Measurements from ENCODE around the gene CDIP1.

The CDIP1 gene

DNA sequence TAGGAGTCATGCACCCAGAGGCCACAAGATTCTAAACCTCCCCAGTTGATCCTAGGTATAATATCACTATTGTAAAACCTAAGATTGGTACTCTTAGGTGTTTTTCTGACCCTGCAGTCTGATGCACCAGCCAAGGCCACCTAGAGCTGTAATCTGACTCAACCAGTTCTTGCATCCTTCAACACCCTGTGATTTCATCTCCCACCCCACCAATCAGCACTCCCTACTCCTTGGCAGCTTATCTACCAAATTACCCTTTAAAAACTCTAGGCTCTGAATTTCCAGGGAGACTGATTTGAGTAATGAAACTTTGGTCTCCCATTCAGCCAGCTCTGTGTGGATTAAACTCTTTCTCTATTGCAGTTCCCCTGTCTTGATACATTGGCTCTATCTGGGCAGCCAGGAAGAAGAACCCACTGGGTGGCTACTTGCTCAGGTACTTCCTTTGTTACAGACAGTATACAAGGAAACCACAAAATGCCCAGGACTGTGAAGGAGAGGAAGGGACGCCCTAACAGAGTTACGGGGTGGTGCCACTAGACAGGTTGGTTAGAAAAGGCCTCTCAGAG, 1.2 kb upstream of the CDIP1 start:
- in situ Hi-C loops (cut with MboI; ENCODE audit: low sequenced_read_pairs), result no loop called here

DNA sequence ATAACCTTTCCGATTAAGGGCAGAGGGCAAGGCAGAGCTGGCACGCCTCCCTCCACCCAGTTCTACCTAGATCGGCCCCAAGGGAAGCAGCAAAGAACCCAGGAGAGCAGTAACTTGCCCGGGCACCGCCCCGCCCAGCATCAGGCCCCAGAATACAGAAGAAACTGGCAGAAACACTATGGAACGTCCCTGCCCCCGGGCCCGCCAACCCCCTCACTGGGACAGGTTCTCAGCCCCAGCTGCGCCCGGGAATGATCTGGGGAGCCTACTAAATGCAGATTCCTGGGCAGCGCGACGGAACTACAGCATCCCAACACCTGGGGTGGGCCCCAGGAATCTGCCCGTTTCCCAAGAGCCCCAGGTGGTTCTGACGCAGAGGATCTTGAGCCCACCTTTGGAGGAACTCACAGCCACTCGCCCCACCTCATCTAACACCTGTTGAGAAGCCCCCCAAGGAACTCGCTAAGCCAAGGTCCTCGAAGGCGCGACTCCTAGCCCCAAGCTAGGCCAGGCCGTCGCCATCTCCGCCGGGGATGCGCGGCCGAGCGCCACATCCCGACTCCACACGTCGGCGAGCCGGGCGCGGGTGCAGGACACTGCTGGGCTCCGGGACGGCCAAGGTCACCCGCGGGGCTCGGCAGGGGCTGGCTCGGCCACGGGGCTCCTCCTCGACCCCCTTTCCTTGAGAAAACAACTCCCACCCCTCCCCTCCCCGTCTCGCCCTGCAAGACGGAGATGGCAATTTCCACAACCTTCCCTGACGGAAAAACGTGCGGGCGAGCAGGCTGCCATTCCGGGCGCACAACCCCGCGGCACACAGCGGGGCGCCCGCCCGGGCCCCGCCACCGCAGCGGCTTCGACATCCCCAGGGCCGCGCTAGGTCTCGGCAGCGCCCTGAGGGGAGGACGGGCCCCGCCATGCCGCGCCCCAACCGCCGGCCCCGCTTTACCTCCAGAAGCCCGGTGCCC, 913 bp downstream of the CDIP1 start:
- in situ Hi-C loops (cut with MboI; ENCODE audit: low sequenced_read_pairs), result no loop called here

DNA sequence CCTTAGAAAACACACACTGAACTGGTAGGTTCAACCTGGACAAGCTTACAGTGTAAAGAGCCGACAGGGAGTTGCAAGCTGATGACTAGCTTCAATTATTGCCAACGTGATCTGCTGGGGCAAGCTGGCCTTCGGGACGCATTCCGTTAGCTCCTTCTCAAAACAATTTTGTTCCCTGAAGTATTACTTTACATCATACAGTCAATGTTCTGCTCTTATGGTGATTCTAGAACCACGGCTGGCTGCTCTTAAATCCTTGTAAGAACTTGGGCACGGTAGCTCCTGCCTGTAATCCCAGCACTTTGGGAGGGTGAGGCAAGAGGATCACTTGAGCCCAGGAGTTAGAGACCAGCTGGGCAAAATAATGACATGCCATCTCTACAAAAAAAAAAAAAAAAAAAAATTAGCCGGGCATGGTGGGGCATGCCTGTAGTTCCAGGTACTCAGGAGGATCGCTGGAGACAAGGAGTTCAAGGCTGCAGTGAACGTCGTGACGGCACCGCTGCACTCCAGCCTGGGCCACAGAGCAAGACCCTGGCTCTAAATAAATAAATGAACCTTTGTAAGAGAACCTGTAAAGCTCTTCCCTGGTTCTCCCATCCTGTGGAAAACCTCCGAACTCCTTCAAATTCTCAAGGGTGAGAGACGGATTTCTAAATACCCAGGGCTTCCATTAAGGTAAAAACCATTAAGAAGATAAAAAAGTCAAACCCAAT, 2.0 kb downstream of the CDIP1 start:
- in situ Hi-C loops (cut with MboI; ENCODE audit: low sequenced_read_pairs), result no loop called here

DNA sequence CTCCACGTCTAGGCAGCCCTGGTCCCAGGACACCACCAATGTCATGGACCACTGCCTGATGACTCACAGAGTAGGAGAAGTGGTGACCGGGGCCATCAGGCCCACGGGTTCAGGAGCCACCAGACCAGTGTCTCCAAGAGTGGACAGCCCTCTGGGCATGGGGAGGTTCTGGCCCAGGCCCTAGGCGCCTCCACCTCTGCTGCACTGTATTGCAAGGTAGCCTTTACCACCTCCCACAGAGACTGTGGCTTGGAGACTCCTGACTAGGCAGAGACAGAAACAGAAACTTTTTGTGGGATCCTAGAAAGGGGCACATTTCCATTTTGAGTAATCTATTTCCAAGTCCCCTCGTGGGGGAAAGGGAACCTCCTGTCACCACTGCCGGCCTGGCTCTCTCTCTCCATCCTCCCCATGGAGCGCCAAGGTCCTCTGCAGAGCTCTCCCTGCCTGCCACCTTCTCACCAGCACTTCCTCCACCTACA, 2.9 kb downstream of the CDIP1 start:
- in situ Hi-C loops (cut with MboI; ENCODE audit: low sequenced_read_pairs), result no loop called here

DNA sequence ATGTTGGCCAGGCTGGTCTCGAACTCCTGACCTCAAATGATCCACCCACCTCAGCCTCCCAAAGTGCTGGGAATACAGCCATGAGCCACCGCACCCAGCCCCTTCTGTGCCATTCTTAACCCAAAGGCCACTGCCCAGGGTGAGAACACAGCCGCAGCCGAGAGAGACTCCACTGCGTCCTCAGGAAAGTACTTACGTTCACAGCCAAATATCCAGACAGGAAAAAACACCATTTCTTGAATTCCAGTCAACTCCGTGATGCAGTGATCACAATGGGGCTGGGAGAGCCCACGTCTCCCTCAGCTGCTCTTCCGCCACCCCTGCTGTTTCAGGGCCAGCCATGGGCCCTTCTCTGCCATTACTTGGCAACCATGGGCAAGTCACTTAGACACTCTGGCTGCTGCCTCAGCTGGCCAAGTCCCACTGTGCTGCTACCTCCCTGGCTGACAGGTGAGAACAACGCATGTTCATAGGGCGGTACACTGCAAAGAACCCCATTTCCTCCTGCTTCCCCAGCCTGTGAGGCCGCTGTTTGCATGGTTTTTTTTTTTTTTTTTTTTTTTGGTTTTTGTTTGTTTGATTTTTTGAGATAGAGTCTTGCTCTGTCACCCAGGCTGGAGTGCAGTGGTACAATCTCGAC, 4.3 kb downstream of the CDIP1 start:
- in situ Hi-C loops (cut with MboI; ENCODE audit: low sequenced_read_pairs), result no loop called here

DNA sequence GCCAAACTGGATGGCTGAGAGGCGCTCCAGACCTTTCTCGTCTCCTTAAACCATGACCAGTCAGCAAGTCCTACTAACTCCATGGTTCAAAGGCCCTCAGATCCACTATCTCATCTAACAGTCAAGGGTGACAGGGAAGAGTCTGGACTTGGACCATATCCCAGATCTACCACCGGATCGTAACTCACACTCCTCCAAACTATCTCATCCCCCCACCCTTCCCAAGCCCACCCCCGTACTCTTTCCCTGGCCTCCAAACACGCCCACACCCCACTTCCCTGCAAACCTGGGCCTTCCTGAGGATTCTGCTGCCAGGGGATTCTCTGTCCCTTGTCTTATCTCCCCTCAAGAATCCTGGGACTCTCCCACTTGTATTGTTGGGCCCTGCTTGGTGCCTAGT, 5.1 kb downstream of the CDIP1 start:
- in situ Hi-C loops (cut with MboI; ENCODE audit: low sequenced_read_pairs), result no loop called here

DNA sequence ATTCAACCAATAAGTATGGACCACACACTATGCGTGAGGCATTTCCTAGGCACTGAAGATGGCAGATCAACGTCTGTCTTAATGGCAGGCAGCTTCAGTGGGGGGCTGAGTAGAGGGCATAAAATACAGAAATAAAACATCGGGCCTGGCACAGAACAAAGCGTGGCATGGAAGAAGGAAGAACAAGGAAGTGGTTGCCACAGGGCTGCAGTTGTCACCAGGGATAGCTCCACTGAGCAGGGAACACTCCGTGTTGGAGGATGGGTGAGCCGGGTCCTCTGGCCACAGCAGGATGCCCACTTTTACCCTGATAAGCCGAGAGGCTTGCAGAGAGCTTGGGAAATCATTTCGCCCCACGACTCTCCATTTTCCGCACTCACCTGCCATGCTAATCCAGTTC, 6.3 kb downstream of the CDIP1 start:
- in situ Hi-C loops (cut with MboI; ENCODE audit: low sequenced_read_pairs), result no loop called here

DNA sequence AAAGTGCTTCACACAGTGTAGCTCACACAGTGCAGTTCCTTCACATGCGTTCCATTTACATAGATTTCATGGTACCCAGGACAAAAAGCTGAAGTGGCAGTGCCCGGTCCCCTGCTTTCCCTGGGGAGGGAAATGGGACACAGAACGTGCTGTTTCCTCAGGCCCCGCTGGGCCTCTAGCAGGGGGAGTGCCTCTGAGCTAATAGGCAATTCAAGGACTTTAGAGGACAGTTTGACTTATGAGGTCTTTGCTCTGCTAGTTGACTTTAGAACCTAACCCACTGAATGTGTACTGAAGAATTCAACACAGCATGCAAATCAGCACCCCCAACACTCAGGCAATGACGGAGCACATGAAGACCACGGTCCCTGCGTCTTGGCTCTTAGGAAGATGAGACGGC, 6.8 kb downstream of the CDIP1 start:
- in situ Hi-C loops (cut with MboI; ENCODE audit: low sequenced_read_pairs), result no loop called here

DNA sequence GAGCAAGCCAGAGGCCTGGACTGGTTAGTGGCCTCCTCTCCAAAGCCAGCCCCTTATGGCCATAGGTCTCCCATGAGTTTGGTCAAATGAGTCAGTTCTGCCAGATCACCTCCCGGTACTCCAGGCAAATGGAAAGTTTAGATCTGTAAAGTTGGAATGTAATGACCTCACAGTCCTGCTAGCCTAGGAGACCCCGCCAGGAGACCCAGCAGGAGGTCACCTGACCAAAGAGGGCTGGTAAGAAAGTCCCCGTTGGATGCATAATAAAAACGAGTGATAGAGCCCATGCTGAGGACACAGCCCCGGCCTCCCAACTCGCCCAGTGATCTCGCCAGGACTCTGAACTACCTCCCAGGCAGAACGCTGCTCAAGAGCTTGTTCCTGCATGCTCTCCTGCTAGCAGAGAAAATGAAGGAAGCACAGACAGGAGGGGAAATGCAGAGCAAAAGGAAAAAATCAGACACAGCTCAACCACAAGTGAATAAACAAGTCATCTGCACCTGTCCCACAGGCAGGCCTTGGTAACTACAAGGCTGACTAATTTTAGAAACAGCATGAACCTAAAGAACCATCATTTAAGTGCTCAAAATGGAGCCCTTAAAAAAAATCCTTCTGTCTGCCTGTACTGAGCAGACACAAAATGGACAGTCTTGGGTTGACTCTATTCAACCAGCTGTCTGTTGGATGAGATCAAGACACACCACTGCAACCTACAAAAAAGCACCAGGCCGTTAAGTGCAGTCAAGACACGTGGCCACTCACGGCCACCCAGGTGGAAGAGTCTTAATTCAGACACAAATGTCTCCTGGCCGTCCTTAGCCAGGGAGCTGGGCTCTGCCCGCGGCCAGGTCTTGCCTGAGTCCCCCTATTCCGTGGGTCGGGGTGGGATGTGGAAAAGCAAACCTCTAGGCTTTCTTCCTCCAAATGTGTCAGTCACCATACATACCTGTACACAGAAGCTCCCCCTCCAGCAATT, 9.2 kb downstream of the CDIP1 start:
- in situ Hi-C loops (cut with MboI; ENCODE audit: low sequenced_read_pairs), result no loop called here

DNA sequence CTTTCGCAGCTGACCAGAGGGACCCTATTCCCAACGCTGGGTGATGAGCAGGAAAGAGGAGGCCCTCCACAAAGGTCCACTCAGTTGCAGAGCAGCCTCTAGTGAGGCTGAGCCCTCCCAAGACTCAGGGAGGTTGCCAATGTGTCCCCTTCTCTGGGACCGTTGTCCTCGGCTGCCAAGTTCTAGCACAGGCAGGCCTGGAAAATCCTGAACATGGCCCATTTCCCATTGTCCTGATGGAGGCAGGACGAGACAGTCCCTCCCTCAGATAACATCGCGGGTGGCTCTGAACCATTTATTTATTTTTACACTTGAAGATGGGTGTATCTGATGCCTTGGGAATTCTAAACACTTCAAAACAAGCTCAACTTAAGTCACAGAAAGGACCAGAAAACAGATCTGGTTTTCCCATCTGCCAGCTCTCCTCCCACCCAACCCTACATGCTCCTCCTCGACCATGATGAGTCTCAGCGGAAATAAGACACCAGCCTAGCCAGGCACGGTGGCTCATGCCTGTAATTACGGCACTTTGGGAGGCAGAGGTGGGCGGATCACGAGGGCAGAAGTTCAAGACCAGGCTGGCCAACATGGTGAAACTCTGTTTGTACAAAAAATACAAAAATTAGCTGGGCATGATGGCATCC, 12.8 kb downstream of the CDIP1 start:
- in situ Hi-C loops (cut with MboI; ENCODE audit: low sequenced_read_pairs), result no loop called here

DNA sequence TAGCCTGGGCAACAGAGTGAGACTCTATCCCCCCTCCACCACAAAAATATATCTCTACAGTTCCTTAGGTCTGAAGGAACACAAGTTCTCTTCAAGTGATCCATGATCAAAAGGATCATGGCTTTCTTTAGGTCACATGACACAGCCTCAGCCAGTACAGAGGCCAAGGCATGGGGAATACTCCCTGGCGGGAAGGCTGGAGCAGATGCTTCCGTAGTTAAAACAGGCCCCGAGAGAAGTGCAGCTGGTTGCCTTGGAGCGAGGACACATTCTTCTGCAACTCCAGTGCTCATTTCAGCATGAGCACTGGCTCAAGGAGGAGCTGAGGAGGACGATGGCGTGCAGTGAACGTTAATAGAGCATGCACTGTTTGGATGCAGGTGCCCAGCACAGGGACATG, 13.5 kb downstream of the CDIP1 start:
- in situ Hi-C loops (cut with MboI; ENCODE audit: low sequenced_read_pairs), result no loop called here

DNA sequence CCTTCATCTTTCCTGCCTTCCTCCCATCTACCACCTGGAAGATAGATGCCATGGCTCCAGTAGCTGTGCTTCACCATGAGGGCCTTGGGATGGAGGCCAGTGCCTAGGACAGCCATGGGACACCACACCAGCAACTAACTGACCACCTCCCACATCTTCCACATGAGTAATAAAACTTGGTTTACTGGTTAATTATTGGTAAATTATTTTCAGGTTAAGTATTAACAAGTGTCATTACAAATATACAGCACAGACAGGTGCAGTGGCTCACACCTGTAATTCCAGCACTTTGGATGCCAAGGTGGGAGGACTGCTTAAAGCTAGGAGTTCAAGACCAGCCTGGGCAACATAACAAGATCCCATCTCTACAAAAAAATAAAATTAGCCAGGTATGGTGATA, 14.0 kb downstream of the CDIP1 start:
- in situ Hi-C loops (cut with MboI; ENCODE audit: low sequenced_read_pairs), result no loop called here

DNA sequence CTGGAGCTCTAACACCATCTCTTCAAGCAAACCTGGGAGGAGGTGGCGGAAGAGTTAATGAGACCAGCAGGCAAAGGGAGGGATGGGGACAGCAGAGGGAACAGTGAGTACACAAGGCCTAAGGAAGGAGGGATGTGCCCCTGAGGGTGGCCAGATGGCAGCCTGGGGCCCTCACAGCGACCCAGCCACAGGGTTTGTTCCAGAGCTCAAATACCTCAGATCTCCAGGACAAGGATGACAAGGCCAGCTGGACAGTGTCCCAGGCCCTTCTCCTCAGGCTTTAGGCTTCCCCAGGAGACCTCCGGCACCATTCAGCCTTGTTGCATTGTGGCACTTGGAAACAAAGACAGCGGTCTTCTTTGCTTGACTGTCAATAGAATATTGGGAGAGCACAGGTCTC, 14.9 kb downstream of the CDIP1 start:
- in situ Hi-C loops (cut with MboI; ENCODE audit: low sequenced_read_pairs), result no loop called here

DNA sequence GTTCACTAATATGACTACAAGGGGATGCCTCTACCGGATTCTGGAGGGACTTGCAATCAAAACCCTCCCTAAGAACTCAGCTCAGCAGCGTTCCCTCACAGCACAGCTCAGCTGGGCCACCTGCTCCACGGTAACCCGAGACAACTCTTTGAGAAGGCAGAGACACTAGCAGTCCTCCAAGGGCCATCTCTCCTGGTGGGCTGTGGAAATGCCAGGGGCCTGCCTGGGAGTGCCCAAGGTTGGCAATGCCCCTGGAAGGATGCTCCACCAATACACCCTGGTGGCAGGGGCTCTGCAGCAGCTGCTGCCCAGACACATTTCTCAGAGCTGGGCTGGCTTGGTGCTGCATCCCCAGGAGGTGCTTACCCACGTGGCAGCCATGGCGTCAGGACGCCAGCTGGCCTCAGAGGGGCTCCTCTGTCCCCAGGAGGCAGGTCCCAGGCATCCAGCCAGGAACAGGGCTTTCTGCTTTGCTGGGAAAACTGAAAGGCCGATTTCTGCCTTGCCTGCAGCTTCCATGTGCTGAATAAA, 16.5 kb downstream of the CDIP1 start:
- in situ Hi-C loops (cut with MboI; ENCODE audit: low sequenced_read_pairs), result no loop called here

DNA sequence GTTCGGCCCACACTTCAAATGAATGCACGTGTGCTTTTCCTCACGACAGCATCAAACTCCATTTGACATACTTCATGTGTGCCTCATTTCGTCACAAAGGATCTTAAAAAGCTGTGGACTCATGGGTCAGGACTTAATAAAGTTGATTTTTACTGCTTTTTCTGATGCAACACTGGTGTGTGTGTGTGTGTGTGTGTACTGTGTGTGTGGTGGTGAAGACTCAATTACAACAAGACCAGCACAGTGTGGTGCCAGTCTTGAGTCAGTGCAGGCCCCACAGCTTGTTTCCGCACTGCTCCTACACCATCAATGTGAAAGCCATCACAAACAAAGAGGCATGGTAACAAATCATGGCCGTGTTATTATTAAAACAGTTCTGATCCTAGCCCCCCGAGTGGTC, 17.7 kb downstream of the CDIP1 start:
- in situ Hi-C loops (cut with MboI; ENCODE audit: low sequenced_read_pairs), result no loop called here

DNA sequence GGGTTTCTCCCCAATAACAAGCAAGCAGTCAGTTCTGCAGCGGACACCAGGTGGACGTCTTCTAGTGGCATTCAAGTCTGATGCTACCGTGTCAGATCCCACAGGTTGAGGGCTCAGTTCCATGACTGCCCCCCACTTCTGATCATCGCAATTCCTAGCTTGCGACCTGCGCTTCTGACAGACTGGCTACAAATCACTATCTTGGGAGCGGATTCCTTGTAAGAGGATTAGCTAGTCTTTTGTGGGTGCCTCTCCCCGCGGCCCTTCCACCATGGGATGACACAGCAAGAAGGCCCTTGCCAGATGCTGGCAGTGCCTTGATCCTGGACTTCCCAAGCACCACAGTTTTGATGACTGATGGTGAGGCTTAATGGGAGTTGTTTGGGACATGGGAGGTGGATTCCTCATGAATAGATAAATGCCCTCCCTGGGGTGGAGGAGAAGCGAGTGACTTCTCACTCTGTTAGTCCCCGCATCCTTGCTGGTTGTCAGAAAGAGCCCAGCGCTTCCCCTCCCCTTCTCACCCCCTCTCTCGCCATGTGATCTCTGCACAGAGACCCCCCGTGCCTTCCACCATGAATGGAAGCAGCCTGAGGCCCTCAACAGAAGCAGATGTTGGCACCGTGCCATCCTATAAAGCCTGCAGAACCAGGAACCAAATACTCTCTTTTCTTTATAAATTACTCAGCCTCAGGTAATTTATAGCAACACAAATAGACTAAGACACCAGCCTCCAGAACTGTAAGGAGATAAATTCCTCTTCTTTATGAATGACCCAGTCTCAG, 19.1 kb downstream of the CDIP1 start:
- in situ Hi-C loops (cut with MboI; ENCODE audit: low sequenced_read_pairs), result no loop called here

DNA sequence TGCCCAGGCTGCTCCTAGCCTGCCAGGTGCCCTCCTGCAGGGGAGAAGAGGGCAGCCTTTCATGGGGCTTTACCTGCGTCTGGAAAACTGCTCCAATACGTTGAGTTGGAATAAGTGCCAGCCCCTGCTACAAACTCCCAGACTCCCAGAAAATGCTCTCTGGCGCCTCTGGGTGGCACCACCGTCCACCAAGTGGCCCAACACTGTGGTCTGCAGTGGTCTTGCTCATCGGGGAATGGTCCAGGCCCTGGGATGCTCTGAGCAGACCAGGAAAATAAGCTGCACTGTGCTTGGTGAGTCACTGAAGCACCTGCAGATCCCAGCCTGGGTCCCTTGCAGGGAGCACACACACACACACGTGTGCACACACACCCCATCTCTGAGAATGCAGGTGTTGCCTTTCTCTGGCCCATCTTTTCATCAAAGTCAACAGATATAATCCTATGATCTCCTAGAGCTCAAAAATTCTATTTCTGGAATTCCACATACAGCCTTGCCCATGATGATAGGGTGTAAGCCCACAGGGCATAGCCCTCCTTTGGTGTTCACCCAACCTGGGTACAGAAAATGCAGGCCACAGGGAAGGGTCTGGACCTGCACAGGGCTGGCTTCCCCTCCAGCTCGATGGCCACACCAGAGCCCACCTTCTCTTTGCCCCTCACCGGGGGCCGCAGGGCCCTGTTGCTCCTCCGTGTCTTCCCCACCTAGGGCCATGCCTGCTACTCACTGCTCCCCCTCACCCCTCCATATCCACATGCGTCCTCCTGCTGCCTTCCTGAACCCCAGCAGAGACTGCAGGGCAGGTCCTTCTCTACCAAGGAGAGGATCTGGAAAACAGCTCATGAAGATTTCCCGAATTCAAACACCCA, 20.5 kb downstream of the CDIP1 start:
- in situ Hi-C loops (cut with MboI; ENCODE audit: low sequenced_read_pairs), result no loop called here
